Measurements from ENCODE around the gene EPOP.

Gene EPOP

DNA sequence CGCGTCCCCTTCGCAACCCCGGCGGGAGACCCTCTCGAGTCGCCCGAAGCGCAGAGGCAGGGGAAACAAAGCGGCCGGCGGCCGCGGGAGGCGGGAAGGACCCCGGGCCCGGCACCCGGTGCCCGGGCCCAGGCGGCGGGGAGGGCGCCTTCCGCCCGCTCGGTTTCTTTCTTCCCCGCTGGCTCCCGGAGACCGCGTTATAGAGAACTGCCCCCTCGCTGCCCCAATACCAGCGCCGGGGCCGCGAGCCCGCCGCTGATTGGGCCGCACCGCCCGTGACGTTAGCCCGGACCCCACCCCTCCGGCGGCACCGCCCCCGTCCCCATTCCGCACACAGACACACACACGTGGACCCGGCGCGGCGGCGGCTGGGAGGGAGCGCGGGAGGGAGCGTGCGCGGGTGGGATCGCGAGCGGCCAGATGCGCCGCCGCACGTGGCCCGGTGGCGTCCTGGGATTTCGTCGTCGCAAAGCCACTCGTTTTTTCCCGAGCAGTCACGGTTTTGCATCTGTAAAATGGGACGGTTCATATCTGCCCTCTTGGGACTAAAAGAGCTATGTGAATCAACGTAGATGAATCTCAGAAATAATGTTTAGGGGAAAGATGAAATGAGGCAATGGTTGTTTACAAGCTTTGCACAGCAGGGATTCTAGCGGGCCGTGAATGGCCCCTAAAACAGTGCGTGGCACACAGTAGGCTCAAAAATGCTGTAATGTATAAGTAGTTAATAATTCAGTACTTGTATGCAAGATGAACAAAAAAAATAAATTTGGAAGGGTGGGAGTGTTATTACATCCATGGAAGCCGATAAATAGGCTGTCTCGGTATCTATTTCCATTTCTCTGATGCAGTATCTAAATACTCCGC is at the start of gene EPOP:
EPOP (minus strand) TSS at position 209 of the 867 bp plus-strand sequence. CDS start 462 bp downstream, outside the sequence.
- TF ChIP-seq CTCF (IDR thresholded peaks at IDR 0.05; ENCODE audit: low read depth, low read length): no peak
- no peak for TF ChIP-seq EZH2phosphoT487 (IDR thresholded peaks at IDR 0.05; ENCODE audit: low read depth)

DNA sequence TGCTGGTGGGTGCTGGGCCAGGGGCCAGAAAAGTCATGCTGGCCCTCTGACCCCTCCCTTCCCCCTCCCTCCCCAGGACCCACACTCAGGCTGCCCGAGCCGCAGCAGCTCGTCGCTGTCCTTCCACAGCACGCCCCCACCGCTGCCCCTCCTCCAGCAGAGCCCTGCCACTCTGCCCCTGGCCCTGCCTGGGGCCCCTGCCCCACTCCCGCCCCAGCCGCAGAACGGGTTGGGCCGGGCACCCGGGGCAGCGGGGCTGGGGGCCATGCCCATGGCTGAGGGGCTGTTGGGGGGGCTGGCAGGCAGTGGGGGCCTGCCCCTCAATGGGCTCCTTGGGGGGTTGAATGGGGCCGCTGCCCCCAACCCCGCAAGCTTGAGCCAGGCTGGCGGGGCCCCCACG is 47.0 kb upstream of the EPOP start:
- H3K4me2 ChIP-seq (ENCODE audit: low read length): no peak overlapping the region
- no peaks in the 10 kb centered on the region for H3K27me3 ChIP-seq (ENCODE audit: low read depth, low read length)
- H3K9me3 ChIP-seq (ENCODE audit: insufficient read depth, low read length): no peaks in the 10 kb centered on the region
- no peaks in the 10 kb centered on the region for H4K20me1 ChIP-seq (ENCODE audit: insufficient read depth, low read length)
- H3K9ac ChIP-seq (ENCODE audit: low read length): no peak overlapping the region
- H3K27ac ChIP-seq (ENCODE audit: low read length): no peak overlapping the region
- no peak overlapping the region for H2AFZ ChIP-seq (ENCODE audit: low read depth, low read length)
- no peak overlapping the region for H3K4me3 ChIP-seq (ENCODE audit: low read length)
- H3K36me3 ChIP-seq (replicated peaks; ENCODE audit: low read depth, low read length): peaks cover 48% of the 10 kb centered on the region
- H3K4me1 ChIP-seq (ENCODE audit: low read length): no peaks in the 10 kb centered on the region
- H3K79me2 ChIP-seq (ENCODE audit: low read length): no peaks in the 10 kb centered on the region
- no peak for TF ChIP-seq EZH2phosphoT487 (IDR thresholded peaks at IDR 0.05; ENCODE audit: low read depth)
- TF ChIP-seq CTCF (IDR thresholded peaks at IDR 0.05; ENCODE audit: low read depth, low read length): no peak

More for the DNA sequence above, at the start of gene EPOP:
- peaks cover 14% of the 10 kb centered on the region; the same call in 1 of the 2 replicates for H4K20me1 ChIP-seq (ENCODE audit: insufficient read depth, low read length)
- H3K9ac ChIP-seq (ENCODE audit: low read length): peak within 1 kb of the TSS; percentile 89
- peaks cover 12% of the 10 kb centered on the region for H3K79me2 ChIP-seq (ENCODE audit: low read length)
- peak within 1 kb of the TSS; percentile 94 for H3K4me3 ChIP-seq (ENCODE audit: low read length)
- peaks cover 4% of the 10 kb centered on the region for H3K27me3 ChIP-seq (ENCODE audit: low read depth, low read length)
- peaks cover 3% of the 10 kb centered on the region for H3K36me3 ChIP-seq (replicated peaks; ENCODE audit: low read depth, low read length)
- peak within 1 kb of the TSS; percentile 70 for H3K27ac ChIP-seq (ENCODE audit: low read length)
- no peak within 1 kb of the TSS for H2AFZ ChIP-seq (ENCODE audit: low read depth, low read length)
- H3K9me3 ChIP-seq (ENCODE audit: insufficient read depth, low read length): no peaks in the 10 kb centered on the region
- peak within 1 kb of the TSS; percentile 90 for H3K4me2 ChIP-seq (ENCODE audit: low read length)
- peaks cover 39% of the 10 kb centered on the region for H3K4me1 ChIP-seq (ENCODE audit: low read length)

DNA sequence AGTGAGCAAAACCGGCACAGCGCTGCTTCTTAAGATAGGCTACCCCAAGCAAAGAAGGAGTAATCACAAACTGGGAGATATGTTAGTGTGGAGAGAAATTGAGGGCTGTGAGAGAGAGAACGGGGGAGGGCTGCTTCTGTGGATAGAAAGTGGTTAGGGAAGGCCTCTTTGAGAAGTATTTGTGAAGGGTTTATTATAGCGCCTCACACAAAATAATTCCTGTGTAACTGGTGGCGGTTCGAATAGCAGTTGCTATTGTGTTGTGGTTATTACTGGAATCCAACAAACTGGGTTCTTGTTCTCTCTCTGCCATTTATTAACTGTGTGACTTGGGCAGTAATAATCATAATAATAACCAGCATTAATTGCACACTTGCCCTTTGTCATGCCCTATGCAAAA is 46.2 kb upstream of the EPOP start:
- no peak overlapping the region for H3K4me2 ChIP-seq (ENCODE audit: low read length)
- no peaks in the 10 kb centered on the region for H3K27me3 ChIP-seq (ENCODE audit: low read depth, low read length)
- peaks cover 56% of the 10 kb centered on the region for H3K36me3 ChIP-seq (replicated peaks; ENCODE audit: low read depth, low read length)
- H3K9ac ChIP-seq (ENCODE audit: low read length): no peak overlapping the region
- H3K4me1 ChIP-seq (ENCODE audit: low read length): peaks cover under 1% of the 10 kb centered on the region; the same call in 1 of the 2 replicates
- no peak overlapping the region for H2AFZ ChIP-seq (ENCODE audit: low read depth, low read length)
- TF ChIP-seq EZH2phosphoT487 (IDR thresholded peaks at IDR 0.05; ENCODE audit: low read depth) (no peak), CTCF (IDR thresholded peaks at IDR 0.05; ENCODE audit: low read depth, low read length) (no peak)
- H3K4me3 ChIP-seq (ENCODE audit: low read length): no peak overlapping the region
- H3K27ac ChIP-seq (ENCODE audit: low read length): no peak overlapping the region
- H3K9me3 ChIP-seq (ENCODE audit: insufficient read depth, low read length): no peaks in the 10 kb centered on the region
- H3K79me2 ChIP-seq (ENCODE audit: low read length): no peaks in the 10 kb centered on the region
- H4K20me1 ChIP-seq (ENCODE audit: insufficient read depth, low read length): no peaks in the 10 kb centered on the region

GRCh38 chr17:38719943-38720641 is 45.3 kb upstream of the EPOP start:
- Histone ChIP-seq H3K4me1 (ENCODE audit: low read length) (peaks cover 9% of the 10 kb centered on the region), H4K20me1 (ENCODE audit: insufficient read depth, low read length) (no peaks in the 10 kb centered on the region), H3K9me3 (ENCODE audit: insufficient read depth, low read length) (no peaks in the 10 kb centered on the region), H2AFZ (ENCODE audit: low read depth, low read length) (no peak overlapping the region), H3K4me3 (ENCODE audit: low read length) (no peak overlapping the region), H3K9ac (ENCODE audit: low read length) (no peak overlapping the region), H3K79me2 (ENCODE audit: low read length) (no peaks in the 10 kb centered on the region), H3K36me3 (replicated peaks; ENCODE audit: low read depth, low read length) (peaks cover 63% of the 10 kb centered on the region), H3K27me3 (ENCODE audit: low read depth, low read length) (no peaks in the 10 kb centered on the region), H3K4me2 (ENCODE audit: low read length) (no peak overlapping the region), H3K27ac (ENCODE audit: low read length) (no peak overlapping the region)
- no peak for TF ChIP-seq CTCF (IDR thresholded peaks at IDR 0.05; ENCODE audit: low read depth, low read length)
- TF ChIP-seq EZH2phosphoT487 (IDR thresholded peaks at IDR 0.05; ENCODE audit: low read depth): no peak

All from OCI-LY3 (cell line).